DND-41 (cell line): ENCODE results near the gene MAP2.

Experiments
- CTCF ChIP-seq: IDR thresholded peaks from 2 replicates; pipeline ENCODE4 v1.5.1; 2012; ENCODE audit warnings: borderline replicate concordance, low read length, moderate library complexity, mild to moderate bottlenecking; ENCODE audit not compliant: poor library complexity, severe bottlenecking; ENCODE audit errors: extremely low read depth
- EZH2 ChIP-seq: IDR thresholded peaks from 3 replicates; pipeline ENCODE4 v1.6.1; 2012; ENCODE audit warnings: borderline replicate concordance, low read depth, mild to moderate bottlenecking, moderate library complexity, low read length, inconsistent platforms; ENCODE audit not compliant: severe bottlenecking

- TF ChIP-seq CTCF (no peak), EZH2 (no peak)
These were observed 81.6 kb downstream of the MAP2 start for GRCh38 chr2:209505410-209505809.
